Liver (tissue), 9 donors: Measurements from ENCODE around the gene SORL1. TPM values are rescaled to one million over a fixed set of nuclear protein-coding genes. Genes with fewer than 3 reads are reported as not detected.

Source experiments
- DNase-seq: peaks from one replicate; pipeline ENCODE4 v3.0.0-alpha.2; 2017; ENCODE audit warnings: low spot score
- H3K27ac ChIP-seq, 2 donors: one replicate each; pipeline ENCODE4 v1.7.0; 2013; ENCODE audit warnings: inconsistent platforms in 2 of 2, low read length in 2 of 2, control low read depth in 1 of 2, low read depth in 1 of 2, mild to moderate bottlenecking in 1 of 2
- H3K27me3 ChIP-seq, 4 donors: one replicate each; pipeline versions ENCODE4 v1.6.1 to v1.7.0; 2013; ENCODE audit warnings: low read length in 3 of 4, inconsistent platforms in 1 of 4, mild to moderate bottlenecking in 1 of 4, moderate library complexity in 1 of 4; ENCODE audit not compliant: control insufficient read depth in 4 of 4, insufficient read depth in 4 of 4
- H3K36me3 ChIP-seq, 4 donors: one replicate each; pipeline versions ENCODE4 v1.6.1 to v1.7.0; 2013; ENCODE audit warnings: low read length in 3 of 4, mild to moderate bottlenecking in 3 of 4, low read depth in 1 of 4, moderate library complexity in 1 of 4; ENCODE audit not compliant: control insufficient read depth in 4 of 4, insufficient read depth in 3 of 4
- H3K4me1 ChIP-seq, 4 donors: one replicate each; pipeline versions ENCODE4 v1.6.1 to v1.7.0; 2013; ENCODE audit warnings: low read length in 3 of 4, mild to moderate bottlenecking in 3 of 4, moderate library complexity in 1 of 4; ENCODE audit not compliant: control insufficient read depth in 4 of 4, insufficient read depth in 4 of 4
- H3K4me3 ChIP-seq, 3 donors: one replicate each; pipeline versions ENCODE4 v1.6.1 to v1.7.0; 2013; ENCODE audit warnings: low read length in 3 of 3, control low read depth in 1 of 3, low read depth in 1 of 3, mild to moderate bottlenecking in 1 of 3
- H3K9ac ChIP-seq, 2 donors: one replicate each; pipeline ENCODE4 v1.7.0; 2013; ENCODE audit warnings: low read length in 2 of 2, mild to moderate bottlenecking in 2 of 2, moderate library complexity in 2 of 2, control low read depth in 1 of 2, low read depth in 1 of 2
- H3K9me3 ChIP-seq, 4 donors: one replicate each; pipeline versions ENCODE4 v1.6.1 to v1.7.0; 2013; ENCODE audit warnings: low read length in 3 of 4; ENCODE audit not compliant: control insufficient read depth in 4 of 4
- EGR1 ChIP-seq, 2 donors: IDR thresholded peaks; 2 replicates each; pipeline ENCODE4 v1.6.1; 2016 to 2018; ENCODE audit warnings: antibody characterized with exemption in 2 of 2, low read depth in 2 of 2
- FOXA1 ChIP-seq: IDR thresholded peaks from 2 replicates; pipeline ENCODE4 v1.6.1; 2016; ENCODE audit warnings: antibody characterized with exemption
- FOXA2 ChIP-seq: IDR thresholded peaks from 2 replicates; pipeline ENCODE4 v1.6.1; 2016; ENCODE audit warnings: antibody characterized with exemption
- JUND ChIP-seq, 2 donors: IDR thresholded peaks; 2 replicates each; pipeline ENCODE4 v1.6.1; 2016; ENCODE audit warnings: antibody characterized with exemption in 2 of 2
- NR2F2 ChIP-seq: IDR thresholded peaks from 2 replicates; pipeline ENCODE4 v1.6.1; 2016; ENCODE audit warnings: antibody characterized with exemption
- RAD21 ChIP-seq, 2 donors: IDR thresholded peaks; 2 replicates each; pipeline ENCODE4 v1.6.1; 2016; ENCODE audit warnings: antibody characterized with exemption in 2 of 2, mild to moderate bottlenecking in 2 of 2
- SP1 ChIP-seq: IDR thresholded peaks from 2 replicates; pipeline ENCODE4 v1.6.1; 2018; ENCODE audit warnings: antibody characterized with exemption, mild to moderate bottlenecking
- TAF1 ChIP-seq: conservative IDR thresholded peaks from 2 replicates; pipeline ENCODE4 v1.6.1; 2016; ENCODE audit warnings: antibody characterized with exemption, mild to moderate bottlenecking
- YY1 ChIP-seq: IDR thresholded peaks from 2 replicates; pipeline ENCODE4 v1.6.1; 2016; ENCODE audit warnings: antibody characterized with exemption, mild to moderate bottlenecking
- WGBS: extraction: QIAGEN DNeasy Blood & Tissue Kit; methylation state at CpG from one replicate; pipeline ENCODE4 v1.1.7; 2013; 5-methylcytosine and 5-hydroxymethylcytosine counted together
- polyA plus RNA-seq, 2 donors: library from polyadenylated mRNA; stranded (reverse) in 1 of 2; unstranded in 1 of 2; fragments of 200-250 nt in 1 of 2; fragments of >200 nt in 1 of 2; fragmentation: Nextera tagmentation in 1 of 2; extraction: Ambion mirVana in 1 of 2; gene quantifications; one replicate each; pipeline versions ENCODE4 v1.2.1 to v1.2.3, GENCODE V29; 2013 to 2015
- total RNA-seq, 2 donors: library from RNA; depleted of rRNA; stranded (reverse); fragments of >200 nt; gene quantifications; one replicate each; pipeline ENCODE4 v1.2.3, GENCODE V29; 2014
- TF ChIP-seq, protein P1 (sequence below): IDR thresholded peaks from 2 replicates; pipeline ENCODE4 v1.6.1; 2016; ENCODE audit warnings: antibody characterized with exemption
- TF ChIP-seq, protein P2 (sequence below): fragments of 150-350 bp; IDR thresholded peaks from 2 replicates; pipeline ENCODE4 v1.5.1; 2017; ENCODE audit warnings: improper control_type of control experiment, low read depth, low read length; ENCODE audit not compliant: missing input control
- TF ChIP-seq, protein P3 (sequence below): IDR thresholded peaks from 2 replicates; pipeline ENCODE4 v1.6.1; 2016; ENCODE audit warnings: antibody characterized with exemption, mild to moderate bottlenecking
- TF ChIP-seq, protein P4 (sequence below): IDR thresholded peaks from 2 replicates; pipeline ENCODE4 v1.6.1; 2016; ENCODE audit warnings: antibody characterized with exemption
- donor health status: healthy.
- donor health status: healthy.
- donor health status: healthy.
- donor health status: healthy.
- donor health status: healthy.

Gene SORL1
- total and polyA plus RNA-seq, 4 donors, result 14.6 to 124 (median 25.4) TPM

DNA sequence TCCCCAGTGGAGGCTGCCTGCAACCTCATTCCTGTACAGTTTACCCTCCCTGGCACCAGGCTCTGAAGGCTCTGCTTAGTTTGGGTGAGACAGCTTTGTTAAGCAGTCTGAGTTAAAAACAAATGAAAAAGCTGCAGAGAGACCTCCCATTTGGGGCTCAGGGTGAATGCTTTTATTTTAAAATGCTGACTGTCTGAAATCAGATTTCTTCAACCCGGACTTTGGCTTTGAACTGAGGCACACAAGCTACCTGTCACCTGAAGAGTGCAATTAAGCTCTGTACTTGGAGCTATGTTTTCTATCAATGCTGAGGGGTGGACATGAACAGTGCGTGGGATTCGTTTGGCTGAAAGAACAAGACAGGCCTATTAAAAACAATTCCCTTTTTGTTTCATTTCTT lies 218.2 kb downstream of the SORL1 start:
- DNase-seq, result no peak
- no peak overlapping the region for H3K27ac ChIP-seq

DNA sequence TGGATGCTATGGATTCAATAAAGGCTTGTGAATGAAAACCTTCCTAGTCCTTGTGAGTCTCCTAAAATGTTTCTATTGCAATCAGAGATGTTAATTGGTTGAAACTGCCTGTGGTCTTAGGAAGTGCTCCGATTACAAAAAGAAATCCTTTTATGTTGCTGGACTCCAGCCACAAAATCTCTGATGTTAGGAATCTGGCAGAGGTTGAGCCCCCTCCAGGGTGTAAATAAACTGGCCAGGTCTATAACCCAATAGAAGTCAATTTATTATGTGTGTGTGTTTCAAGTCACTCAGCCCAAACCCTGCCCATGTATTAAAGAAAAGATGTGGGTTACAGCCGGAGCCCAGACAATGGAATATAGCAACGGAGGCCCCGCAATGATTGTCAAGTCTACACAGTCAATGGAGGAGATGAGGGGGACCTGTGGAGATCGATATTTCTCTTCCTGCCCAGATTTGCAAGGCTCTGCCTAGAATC lies 218.7 kb downstream of the SORL1 start:
- TF ChIP-seq, protein P1, sequence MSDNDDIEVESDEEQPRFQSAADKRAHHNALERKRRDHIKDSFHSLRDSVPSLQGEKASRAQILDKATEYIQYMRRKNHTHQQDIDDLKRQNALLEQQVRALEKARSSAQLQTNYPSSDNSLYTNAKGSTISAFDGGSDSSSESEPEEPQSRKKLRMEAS, result no peak
- TF ChIP-seq, protein P2, sequence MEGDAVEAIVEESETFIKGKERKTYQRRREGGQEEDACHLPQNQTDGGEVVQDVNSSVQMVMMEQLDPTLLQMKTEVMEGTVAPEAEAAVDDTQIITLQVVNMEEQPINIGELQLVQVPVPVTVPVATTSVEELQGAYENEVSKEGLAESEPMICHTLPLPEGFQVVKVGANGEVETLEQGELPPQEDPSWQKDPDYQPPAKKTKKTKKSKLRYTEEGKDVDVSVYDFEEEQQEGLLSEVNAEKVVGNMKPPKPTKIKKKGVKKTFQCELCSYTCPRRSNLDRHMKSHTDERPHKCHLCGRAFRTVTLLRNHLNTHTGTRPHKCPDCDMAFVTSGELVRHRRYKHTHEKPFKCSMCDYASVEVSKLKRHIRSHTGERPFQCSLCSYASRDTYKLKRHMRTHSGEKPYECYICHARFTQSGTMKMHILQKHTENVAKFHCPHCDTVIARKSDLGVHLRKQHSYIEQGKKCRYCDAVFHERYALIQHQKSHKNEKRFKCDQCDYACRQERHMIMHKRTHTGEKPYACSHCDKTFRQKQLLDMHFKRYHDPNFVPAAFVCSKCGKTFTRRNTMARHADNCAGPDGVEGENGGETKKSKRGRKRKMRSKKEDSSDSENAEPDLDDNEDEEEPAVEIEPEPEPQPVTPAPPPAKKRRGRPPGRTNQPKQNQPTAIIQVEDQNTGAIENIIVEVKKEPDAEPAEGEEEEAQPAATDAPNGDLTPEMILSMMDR, result no peak
- no peak for TF ChIP-seq NR2F2
- TF ChIP-seq RAD21 (IDR thresholded peaks at IDR 0.05), result no peak
- no peak overlapping the region for H3K4me3 ChIP-seq
- no peaks in the 10 kb centered on the region for H3K9me3 ChIP-seq
- 81% methylated on average over 5 of the region's 5 CpGs for WGBS
- H3K27me3 ChIP-seq, result peaks cover 0 to 2% (median 0%) of the 10 kb centered on the region in 4 donors
- no peak for DNase-seq
- no peak overlapping the region for H3K27ac ChIP-seq
- H3K9ac ChIP-seq, result no peak overlapping the region
- H3K36me3 ChIP-seq, result no peaks in the 10 kb centered on the region
- no peaks in the 10 kb centered on the region for H3K4me1 ChIP-seq

More for the DNA sequence above, 218.2 kb downstream of the SORL1 start:
- TF ChIP-seq RAD21 (IDR thresholded peaks at IDR 0.05), result no peak
- TF ChIP-seq TAF1, result no peak
- TF ChIP-seq, protein P3, sequence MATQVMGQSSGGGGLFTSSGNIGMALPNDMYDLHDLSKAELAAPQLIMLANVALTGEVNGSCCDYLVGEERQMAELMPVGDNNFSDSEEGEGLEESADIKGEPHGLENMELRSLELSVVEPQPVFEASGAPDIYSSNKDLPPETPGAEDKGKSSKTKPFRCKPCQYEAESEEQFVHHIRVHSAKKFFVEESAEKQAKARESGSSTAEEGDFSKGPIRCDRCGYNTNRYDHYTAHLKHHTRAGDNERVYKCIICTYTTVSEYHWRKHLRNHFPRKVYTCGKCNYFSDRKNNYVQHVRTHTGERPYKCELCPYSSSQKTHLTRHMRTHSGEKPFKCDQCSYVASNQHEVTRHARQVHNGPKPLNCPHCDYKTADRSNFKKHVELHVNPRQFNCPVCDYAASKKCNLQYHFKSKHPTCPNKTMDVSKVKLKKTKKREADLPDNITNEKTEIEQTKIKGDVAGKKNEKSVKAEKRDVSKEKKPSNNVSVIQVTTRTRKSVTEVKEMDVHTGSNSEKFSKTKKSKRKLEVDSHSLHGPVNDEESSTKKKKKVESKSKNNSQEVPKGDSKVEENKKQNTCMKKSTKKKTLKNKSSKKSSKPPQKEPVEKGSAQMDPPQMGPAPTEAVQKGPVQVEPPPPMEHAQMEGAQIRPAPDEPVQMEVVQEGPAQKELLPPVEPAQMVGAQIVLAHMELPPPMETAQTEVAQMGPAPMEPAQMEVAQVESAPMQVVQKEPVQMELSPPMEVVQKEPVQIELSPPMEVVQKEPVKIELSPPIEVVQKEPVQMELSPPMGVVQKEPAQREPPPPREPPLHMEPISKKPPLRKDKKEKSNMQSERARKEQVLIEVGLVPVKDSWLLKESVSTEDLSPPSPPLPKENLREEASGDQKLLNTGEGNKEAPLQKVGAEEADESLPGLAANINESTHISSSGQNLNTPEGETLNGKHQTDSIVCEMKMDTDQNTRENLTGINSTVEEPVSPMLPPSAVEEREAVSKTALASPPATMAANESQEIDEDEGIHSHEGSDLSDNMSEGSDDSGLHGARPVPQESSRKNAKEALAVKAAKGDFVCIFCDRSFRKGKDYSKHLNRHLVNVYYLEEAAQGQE, result no peak
- TF ChIP-seq, protein P4, sequence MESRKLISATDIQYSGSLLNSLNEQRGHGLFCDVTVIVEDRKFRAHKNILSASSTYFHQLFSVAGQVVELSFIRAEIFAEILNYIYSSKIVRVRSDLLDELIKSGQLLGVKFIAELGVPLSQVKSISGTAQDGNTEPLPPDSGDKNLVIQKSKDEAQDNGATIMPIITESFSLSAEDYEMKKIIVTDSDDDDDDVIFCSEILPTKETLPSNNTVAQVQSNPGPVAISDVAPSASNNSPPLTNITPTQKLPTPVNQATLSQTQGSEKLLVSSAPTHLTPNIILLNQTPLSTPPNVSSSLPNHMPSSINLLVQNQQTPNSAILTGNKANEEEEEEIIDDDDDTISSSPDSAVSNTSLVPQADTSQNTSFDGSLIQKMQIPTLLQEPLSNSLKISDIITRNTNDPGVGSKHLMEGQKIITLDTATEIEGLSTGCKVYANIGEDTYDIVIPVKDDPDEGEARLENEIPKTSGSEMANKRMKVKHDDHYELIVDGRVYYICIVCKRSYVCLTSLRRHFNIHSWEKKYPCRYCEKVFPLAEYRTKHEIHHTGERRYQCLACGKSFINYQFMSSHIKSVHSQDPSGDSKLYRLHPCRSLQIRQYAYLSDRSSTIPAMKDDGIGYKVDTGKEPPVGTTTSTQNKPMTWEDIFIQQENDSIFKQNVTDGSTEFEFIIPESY, result no peak
- no peak for TF ChIP-seq SP1
- TF ChIP-seq EGR1 (IDR thresholded peaks at IDR 0.05; ENCODE audit: low read depth in 2 of 2), result no peak
- TF ChIP-seq JUND (IDR thresholded peaks at IDR 0.05), result no peak
- no peak for TF ChIP-seq FOXA2
- no peak for TF ChIP-seq FOXA1
- TF ChIP-seq YY1, result no peak
- TF ChIP-seq, protein P2, result no peak
- 73% methylated on average over 3 of the region's 3 CpGs for WGBS
- Histone ChIP-seq H3K9me3 (no peaks in the 10 kb centered on the region), H3K9ac (no peak overlapping the region), H3K27me3 (peaks cover 0 to 2% (median 0%) of the 10 kb centered on the region in 4 donors), H3K4me1 (no peaks in the 10 kb centered on the region), H3K4me3 (no peak overlapping the region), H3K36me3 (no peaks in the 10 kb centered on the region)
